ENCODE data around the gene RFX4. TPM values are rescaled to one million over a fixed set of nuclear protein-coding genes. Genes with fewer than 3 reads are reported as not detected.

The RFX4 gene
- total and polyA plus RNA-seq, 2 donors (not counting 3 experiments of a cell fraction or from before 2014, with no cell fraction given): not detected

- intact Hi-C loops (cut with micrococcal nuclease) (no loop called here), dilution Hi-C loops (cut with MboI; ENCODE audit: extremely low pct_ligation_motif_present, low sequenced_read_pairs) (no loop called here)
- TF ChIP-seq POLR2A (IDR thresholded peaks at IDR 0.05; ENCODE audit: low read depth, low read length): no peak
- TF ChIP-seq JUN (IDR thresholded peaks at IDR 0.05; ENCODE audit: borderline replicate concordance, insufficient read depth, insufficient read length, low read depth): no peak
- no peak for TF ChIP-seq POLR2AphosphoS5 (IDR thresholded peaks at IDR 0.05; ENCODE audit: insufficient read depth, low read depth, low read length)
- TF ChIP-seq CTCF (IDR thresholded peaks at IDR 0.05; ENCODE audit: extremely low read depth in 1 of 2, insufficient read depth in 1 of 2, low read depth in 1 of 2, low read length in 2 of 2): no peak
- no peak for TF ChIP-seq EZH2 (IDR thresholded peaks at IDR 0.05; ENCODE audit: borderline replicate concordance, low read depth, low read length, severe bottlenecking)
- no peak for TF ChIP-seq FOS (IDR thresholded peaks at IDR 0.05; ENCODE audit: borderline replicate concordance, insufficient read depth, low read length)
- no peak for TF ChIP-seq GATA2 (IDR thresholded peaks at IDR 0.05; ENCODE audit: insufficient read depth, insufficient read length, low read depth, low read length)
- TF ChIP-seq MYC (IDR thresholded peaks at IDR 0.05; ENCODE audit: low read depth, low read length): no peak
- no peak for TF ChIP-seq MAX (IDR thresholded peaks at IDR 0.05; ENCODE audit: insufficient read depth, insufficient read length)
- Histone ChIP-seq H3K4me1 (ENCODE audit: control insufficient read depth, extremely low read depth, insufficient read depth, low read length) (no peaks in the 10 kb centered on the region), H3K36me3 (ENCODE audit: control insufficient read depth in 2 of 2, extremely low read depth in 1 of 2, insufficient read depth in 2 of 2, low read length in 2 of 2) (no peaks in the 10 kb centered on the region), H3K9me3 (replicated peaks; ENCODE audit: control insufficient read depth, insufficient read depth, low read length) (no peaks in the 10 kb centered on the region), H3K27ac (ENCODE audit: insufficient read depth, low read depth, low read length) (no peak overlapping the region), H3K27me3 (ENCODE audit: control insufficient read depth in 2 of 2, insufficient read depth in 2 of 2, low read length in 2 of 2) (no peaks in the 10 kb centered on the region), H3K4me3 (replicated peaks in 1 of 3; ENCODE audit: insufficient read depth in 1 of 3, low read depth in 1 of 3, low read length in 3 of 3) (no peak overlapping the region), H4K20me1 (replicated peaks; ENCODE audit: control insufficient read depth, extremely low read depth, insufficient read depth, low read length) (no peaks in the 10 kb centered on the region), H2AFZ (ENCODE audit: low read depth, low read length) (no peak overlapping the region), H3K79me2 (ENCODE audit: control insufficient read depth, insufficient read depth, low read length) (no peaks in the 10 kb centered on the region), H3K4me2 (ENCODE audit: insufficient read depth, low read length) (no peak overlapping the region), H3K9me1 (replicated peaks; ENCODE audit: control insufficient read depth, extremely low read depth, insufficient read depth, low read length) (no peaks in the 10 kb centered on the region), H3K9ac (replicated peaks; ENCODE audit: extremely low read depth, insufficient read depth, low read length) (no peak overlapping the region)
- BruUV-seq (replicated peaks): no TSS peak
- FAIRE-seq: no peak
- CTCF ChIA-PET: no interaction called here
- POLR2A ChIA-PET: no interaction called here
- no peak for DNase-seq (ENCODE audit: low read depth, low spot score)
These were observed 43.2 kb downstream of the RFX4 start for GRCh38 chr12:106625976-106626375.

Data from endothelial cell of umbilical vein (primary cell).